GM18505 (cell line): ENCODE results near the gene GBX2.

ENCODE experiments used
- ATAC-seq: cut with Tn5 transposase; IDR thresholded peaks from one replicate; pipeline ENCODE4 v1.9.1; 2021; ENCODE audit not compliant: unreplicated experiment
- POLR2A ChIP-seq: IDR thresholded peaks from 4 replicates; pipeline ENCODE4 v1.6.1; 2011; ENCODE audit warnings: borderline replicate concordance; ENCODE audit not compliant: insufficient read depth, insufficient read length; ENCODE audit errors: extremely low read depth

Gene GBX2

DNA sequence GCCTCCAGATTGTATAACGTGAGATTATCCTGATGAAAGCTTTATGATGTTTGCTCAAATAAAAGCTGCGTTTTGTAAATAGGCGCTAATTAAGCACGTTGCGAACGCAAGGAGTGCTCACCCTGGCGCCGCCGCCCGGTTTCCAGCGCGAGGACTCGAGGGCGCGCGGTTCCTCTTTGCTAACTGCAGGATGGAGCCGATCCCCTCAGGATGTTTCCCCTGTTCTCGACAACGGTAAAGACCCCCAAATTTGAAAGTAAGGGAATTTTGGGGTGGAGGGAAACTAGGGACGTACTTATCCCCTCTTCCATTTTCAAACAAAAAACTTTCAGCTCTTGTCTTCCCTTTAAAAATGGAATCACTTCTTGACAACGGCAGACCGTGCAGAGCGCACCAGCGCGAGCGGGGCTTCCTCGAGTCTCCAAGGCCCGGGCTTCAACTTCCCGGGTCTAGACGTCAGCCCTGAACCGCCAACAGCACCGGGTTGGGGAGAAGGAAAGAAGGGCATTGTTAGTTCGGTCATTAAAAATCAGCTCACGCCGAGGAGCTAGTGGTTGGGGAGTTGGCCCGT lies 1.1 kb upstream of the GBX2 start:
- no peak for ATAC-seq

DNA sequence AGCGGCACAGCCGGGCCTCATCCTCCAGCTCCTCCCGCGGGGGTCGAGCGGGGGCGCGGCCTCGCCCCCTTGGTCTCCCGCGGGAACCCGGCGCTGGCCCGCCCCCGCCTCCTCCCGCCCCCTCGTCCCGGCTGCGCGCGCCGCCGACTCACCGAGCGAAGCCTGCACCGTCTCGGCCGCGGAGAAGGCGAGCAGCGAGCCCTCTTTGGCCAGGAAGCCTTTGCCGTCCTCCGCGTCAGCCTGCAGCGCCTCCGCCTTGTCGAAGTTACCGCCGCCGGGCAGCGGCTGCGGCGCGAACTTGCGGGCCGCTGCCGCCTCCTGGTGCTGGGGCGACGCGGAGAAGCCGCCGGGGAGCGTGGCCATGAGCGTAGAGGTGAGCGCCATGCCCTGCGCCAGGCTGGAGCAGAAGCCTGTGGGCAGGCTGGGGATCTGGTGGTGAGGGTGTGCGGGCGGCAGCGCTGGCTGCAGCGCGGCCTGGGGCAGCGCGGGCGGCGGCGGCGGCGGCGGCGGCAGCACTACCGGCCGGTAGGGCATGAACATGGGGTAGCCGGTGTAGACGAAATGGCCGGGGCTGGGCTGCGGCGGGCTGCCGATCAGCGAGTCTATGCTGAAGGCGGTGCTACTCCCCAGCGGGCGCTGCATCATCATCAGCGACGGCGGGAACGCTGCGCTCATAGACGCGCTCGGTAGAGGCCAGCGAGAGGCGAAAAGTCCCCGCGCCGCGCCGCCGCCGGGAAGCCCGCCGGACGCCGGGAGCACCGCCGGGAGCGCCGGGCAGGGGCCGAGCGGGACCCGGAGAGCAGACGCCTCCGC lies 683 bp downstream of the GBX2 start:
- no peak for ATAC-seq
- no peak for TF ChIP-seq POLR2A

More for the DNA sequence above, 1.1 kb upstream of the GBX2 start:
- TF ChIP-seq POLR2A = no peak

DNA sequence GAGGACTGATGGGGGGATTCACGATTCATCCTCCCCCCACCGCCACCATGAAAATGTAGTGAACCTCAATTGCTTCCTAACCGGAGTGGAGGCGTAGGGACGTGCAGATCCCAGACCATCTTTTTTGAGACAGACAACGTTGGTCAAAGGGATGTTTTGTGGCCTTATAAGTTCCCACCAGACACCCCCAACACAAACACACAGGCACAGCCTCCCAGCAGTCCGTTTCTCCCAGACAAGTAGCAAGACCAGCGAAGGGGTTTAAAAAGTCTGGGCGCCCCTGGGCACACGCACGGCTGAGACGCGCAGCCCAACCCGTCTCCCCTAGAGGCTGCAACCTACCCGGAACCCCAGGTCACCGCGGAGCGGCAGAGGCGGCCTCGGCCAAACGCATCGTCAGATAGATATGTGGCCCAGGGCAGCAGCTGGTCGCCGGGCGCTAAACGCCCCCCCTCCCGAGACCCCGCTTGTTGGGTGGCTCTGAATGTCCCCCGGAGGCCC lies 1.3 kb downstream of the GBX2 start:
- ATAC-seq = no peak
- TF ChIP-seq POLR2A = no peak

DNA sequence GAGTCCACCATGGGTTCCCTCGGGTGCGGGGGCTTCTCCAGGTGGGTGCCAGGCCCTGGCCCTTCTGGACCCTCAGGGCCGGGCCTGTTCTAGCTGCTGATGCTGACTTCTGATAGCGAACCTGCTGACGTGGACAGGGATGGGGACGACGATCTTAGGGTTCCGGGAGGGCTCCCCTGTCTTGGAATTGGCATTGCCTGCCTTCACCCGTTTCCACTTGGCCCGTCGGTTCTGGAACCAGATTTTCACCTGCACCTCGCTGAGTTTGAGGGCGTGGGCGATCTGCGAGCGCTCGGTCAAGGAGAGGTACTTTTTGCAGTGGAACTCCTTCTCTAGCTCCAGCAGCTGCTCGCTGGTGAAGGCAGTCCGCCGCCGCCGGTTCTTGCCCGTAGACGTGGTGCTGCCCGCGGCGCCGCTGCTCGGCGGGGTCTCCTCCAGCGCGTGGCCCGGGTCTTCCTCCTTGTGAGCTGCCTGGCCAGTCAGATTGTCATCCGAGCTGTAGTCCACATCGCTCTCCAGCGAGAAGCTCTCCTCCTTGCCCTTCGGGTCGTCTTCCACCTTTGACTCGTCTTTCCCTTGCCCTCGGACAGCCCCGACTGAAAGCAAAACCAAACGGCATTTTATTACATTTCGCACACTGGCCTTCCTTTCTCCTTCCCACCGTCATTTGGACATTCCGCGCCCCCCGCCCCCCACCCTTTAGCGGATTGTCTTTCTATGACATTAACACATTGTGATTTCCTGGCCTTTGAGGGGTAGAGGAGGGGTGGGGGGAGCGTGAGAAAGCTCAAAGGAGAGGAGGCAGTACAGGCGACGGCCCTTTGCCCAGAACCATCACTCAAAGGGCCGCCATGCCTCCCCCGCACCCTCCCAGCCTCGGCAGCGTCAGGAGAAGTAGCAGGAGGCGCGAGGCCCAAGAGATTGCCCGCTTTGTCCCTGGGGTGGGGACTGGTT lies 2.1 kb downstream of the GBX2 start:
- TF ChIP-seq POLR2A = no peak
- ATAC-seq = no peak

- no peak for TF ChIP-seq POLR2A
- no peak for ATAC-seq
These were observed 3.0 kb downstream of the GBX2 start for GRCh38 chr2:236164925-236165841.

DNA sequence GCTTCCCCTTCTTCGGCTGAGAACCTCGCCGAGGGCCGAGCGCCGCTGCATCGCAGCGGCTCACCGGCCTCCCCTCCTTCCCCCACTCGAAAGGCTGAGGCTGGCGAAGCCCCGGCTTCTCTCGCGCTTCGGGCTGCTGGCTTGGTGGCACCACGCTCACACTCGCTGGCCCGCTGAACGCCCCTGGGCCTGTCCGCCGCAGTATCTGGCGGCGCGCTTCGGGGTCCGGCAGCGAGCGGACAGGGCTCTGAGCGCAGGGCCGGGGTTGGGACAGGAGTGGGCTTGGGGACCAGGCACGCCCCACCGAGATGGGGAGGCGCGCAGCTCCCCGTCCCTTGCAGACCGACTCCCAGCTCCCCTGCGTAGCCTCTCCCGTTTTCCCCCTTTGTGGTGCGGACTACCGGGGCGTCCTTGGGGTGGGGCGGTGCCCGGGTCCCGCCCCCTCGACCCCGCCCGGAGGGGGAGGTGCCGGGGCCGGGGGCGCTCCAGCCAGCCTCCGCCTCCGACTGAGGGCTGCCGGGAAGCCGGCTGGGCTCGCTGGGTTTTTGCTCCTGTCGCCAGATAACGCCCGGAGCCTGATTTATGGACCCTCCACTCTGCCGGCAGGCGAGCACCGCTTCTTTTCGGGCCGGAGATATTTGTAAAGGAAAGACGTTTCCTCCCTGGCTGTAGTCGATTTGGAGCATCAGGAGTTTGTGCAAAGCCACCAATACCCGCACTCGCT lies 3.8 kb downstream of the GBX2 start:
- TF ChIP-seq POLR2A = no peak
- no peak for ATAC-seq

DNA sequence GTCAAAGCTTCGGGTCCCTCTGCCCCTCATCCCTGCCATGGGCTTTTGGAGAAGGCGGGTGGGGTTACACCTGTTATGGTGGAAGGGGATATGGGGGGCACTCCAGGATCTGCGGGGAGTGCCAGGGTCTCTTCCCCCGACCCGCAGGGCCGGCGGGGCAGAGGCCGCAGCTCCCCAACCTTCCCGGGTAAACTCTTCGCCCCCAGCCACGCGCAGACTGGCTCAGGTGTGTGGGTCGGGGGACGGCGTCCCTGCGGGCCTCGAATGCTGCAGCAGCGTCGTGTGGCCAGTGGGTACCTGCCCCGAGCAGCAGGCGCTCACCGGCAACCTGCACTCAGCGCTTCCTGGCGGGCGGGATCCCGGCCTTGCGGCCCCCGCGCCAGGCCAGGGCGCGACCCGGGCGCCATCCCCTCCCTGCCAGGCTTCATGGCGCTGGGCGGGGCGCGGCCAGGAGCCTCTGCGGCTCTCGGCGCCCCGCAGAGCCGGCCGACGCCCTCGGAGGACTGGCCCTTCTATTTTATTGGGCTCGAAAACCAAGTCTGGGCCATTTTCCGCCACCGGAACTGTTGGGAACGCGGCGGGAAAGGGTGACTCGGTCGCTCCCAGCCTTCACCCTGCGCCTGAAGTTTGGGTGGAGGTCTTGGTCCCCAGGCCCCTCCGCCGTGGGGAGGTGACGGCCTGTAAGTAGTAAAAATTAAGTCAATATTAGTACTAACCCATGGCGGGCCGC lies 4.5 kb downstream of the GBX2 start:
- ATAC-seq = no peak
- no peak for TF ChIP-seq POLR2A

DNA sequence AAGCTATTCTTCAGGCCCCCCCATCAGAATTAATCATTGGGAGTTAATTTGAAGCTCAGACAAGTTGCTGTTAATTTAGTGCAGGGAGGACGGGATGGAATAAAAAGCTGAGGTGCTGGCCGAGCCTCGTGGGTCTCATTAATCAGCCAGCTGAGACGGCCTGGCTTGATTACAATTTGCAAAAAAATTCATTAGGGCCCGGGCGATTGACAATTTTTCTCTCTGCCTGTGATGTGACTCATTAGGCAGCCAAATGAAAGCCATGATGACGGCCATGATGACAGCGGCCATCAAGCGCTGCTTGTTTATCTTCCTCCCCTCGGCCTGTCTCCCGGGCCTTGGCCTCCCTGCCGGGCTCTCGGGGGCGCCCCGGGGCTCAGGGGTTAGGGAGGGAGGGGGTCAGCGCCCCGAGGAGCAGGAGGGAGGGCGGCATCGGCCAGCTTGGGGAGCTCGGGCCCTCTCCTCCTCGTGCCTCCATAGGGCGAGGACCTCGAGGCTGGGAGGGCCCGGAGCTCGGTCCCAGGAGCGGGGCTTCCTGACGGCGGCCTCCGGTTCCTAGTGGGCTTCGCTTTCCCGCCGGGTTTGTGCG lies 5.2 kb downstream of the GBX2 start:
- TF ChIP-seq POLR2A = no peak
- no peak for ATAC-seq

- no peak for ATAC-seq
- no peak for TF ChIP-seq POLR2A
These were observed 5.9 kb downstream of the GBX2 start for GRCh38 chr2:236162031-236162845.

- ATAC-seq = no peak
- TF ChIP-seq POLR2A = no peak
These were observed 6.7 kb downstream of the GBX2 start for GRCh38 chr2:236161531-236161930.

DNA sequence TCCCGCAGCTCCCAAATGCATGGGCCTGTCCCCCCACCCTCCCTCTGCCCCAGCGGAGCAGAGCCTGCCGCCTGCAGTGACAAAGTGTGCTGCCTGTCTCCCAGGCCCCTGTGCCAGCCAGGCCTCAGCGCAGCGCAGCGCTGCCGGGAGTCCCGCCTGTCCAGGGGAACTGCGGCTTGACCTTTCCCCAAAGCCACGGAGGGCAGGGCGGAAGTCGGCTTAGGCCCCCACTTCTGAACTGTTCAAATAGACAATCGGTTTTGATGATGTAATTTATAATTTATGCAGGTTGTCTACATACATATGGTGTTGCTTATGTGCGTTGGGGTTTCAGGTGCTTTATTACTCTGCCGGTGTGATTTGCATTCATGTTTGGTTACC lies 7.1 kb downstream of the GBX2 start:
- TF ChIP-seq POLR2A = no peak
- ATAC-seq = no peak
